Suprapubic skin (tissue), 3 donors: ENCODE results near the gene NLRP10.

ENCODE experiments used
- CTCF ChIP-seq, 2 donors: fragments of 200-600 bp in 1 of 2; fragments of 450-650 bp in 1 of 2; sonication (generic) in 1 of 2; IDR thresholded peaks; one replicate each; pipeline ENCODE4 v1.5.1; 2016 to 2019; ENCODE audit warnings: antibody characterized with exemption in 2 of 2, mild to moderate bottlenecking in 1 of 2, moderate library complexity in 1 of 2
- POLR2AphosphoS5 ChIP-seq, 3 donors: sonication (generic); formaldehyde crosslinking; IDR thresholded peaks; one replicate each; pipeline ENCODE4 v1.6.1; 2017; ENCODE audit warnings: antibody characterized with exemption in 3 of 3

DNA sequence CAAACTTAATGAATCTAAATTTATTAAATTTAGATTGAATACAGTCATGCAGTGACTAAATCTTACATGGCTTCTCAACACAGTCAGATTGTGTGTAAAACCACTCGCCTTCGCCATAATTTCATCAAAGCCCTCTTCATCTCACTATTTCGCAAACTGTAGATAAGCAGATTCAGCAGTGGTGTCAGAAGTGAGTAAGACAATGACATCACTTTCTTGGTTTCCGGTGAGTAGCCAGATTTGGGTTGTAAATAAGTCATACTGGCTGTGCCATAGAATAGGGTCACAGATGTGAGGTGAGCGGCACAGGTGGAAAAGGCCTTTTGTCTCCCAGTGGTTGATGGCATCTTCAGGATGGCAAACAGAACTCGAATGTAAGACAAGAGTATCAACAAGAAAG is 37.6 kb downstream of the NLRP10 start:
- TF ChIP-seq CTCF (IDR thresholded peaks at IDR 0.05) (no peak), POLR2AphosphoS5 (IDR thresholded peaks at IDR 0.05) (no peak)
